Measurements from ENCODE around the gene GPATCH8. TPM values are rescaled to one million over a fixed set of nuclear protein-coding genes. Genes with fewer than 3 reads are reported as not detected.
A peak's percentile ranks its signal among the peaks of the same experiment; 100 is the strongest.

The GPATCH8 gene
- total RNA-seq, 1 donor = 29.4 TPM

DNA sequence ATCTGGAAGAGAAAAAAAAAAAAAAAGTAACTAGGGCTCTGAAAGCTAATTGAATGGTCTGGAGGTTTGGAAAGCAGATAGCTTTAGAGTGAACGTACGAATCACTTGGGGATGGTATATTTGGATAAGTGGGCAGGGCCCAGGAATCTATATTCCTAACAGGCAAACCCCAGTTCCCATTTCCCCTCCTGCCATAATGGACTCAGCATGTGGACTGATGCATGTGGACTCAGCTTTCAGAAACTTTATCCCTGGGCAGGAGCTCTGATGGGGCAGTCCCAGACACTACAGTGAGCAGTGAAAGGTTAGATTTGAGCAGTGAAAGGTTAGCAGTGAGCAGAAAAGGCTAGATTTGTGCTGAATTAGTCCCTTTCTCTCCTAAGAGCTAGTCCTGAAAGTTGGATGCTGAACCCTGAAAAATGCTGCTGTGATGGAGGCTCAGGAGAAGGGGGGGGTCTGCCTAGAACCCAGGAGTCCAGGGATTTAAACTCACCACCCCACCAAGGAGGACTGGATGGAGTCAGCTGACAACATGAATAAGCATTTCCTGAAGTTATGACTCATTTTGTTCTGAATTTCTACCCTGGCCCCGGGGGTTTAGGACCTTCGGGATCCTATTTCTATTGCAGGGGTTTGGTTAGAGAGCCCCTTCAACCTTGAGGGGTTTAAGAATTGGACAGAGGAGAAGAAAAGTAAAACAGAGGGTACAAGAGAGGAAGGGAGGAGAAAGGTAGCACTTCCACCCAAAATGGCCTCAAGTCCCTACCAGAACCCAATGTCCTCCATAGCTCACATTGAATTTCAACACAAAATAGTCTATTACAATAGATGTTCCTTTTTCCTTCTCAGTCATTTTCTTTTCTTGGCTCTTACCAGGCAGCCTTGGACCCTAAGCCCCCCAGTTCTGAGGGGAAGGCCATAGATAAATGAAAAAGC is 43.7 kb upstream of the GPATCH8 start:
- TF ChIP-seq, protein P1, sequence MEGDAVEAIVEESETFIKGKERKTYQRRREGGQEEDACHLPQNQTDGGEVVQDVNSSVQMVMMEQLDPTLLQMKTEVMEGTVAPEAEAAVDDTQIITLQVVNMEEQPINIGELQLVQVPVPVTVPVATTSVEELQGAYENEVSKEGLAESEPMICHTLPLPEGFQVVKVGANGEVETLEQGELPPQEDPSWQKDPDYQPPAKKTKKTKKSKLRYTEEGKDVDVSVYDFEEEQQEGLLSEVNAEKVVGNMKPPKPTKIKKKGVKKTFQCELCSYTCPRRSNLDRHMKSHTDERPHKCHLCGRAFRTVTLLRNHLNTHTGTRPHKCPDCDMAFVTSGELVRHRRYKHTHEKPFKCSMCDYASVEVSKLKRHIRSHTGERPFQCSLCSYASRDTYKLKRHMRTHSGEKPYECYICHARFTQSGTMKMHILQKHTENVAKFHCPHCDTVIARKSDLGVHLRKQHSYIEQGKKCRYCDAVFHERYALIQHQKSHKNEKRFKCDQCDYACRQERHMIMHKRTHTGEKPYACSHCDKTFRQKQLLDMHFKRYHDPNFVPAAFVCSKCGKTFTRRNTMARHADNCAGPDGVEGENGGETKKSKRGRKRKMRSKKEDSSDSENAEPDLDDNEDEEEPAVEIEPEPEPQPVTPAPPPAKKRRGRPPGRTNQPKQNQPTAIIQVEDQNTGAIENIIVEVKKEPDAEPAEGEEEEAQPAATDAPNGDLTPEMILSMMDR (IDR thresholded peaks at IDR 0.05; ENCODE audit: insufficient read depth, low read length) = no peak
- peak; percentile 66 for DNase-seq (ENCODE audit: low read depth)
- no peak overlapping the region for H3K4me3 ChIP-seq (ENCODE audit: low read depth, low read length)

DNA sequence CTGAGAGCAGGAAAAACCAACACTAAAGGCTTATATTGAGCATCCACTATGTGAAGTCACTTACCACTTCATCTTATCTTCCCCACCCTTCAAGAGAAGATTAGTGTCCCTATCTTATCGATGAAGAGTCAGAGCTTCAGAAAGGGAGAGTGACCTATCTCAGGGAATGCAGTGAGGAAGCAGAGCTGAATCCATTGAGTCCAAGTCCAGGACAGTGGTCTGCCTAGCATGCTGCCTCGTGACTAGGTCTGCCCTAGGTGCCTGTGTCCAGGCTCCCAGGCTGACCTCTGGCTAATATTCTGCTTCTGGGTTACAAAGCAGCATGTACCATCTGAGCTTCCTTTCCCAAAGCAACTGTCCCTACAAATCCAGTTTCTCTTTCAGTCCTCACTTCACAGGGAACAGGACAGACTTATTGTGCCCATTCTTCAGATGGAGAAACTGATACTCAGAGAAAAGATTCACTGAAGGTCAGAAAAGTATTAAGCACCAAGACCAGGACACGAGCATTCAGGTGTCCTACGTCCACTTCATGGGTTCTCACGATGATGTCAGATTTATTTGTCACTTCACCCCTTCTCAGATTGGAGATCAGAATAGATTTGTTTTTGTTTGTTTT is 40.8 kb upstream of the GPATCH8 start:
- no peak overlapping the region for H3K4me3 ChIP-seq (ENCODE audit: low read depth, low read length)
- DNase-seq (ENCODE audit: low read depth) = no peak
- TF ChIP-seq, protein P1 (IDR thresholded peaks at IDR 0.05; ENCODE audit: insufficient read depth, low read length) = no peak

DNA sequence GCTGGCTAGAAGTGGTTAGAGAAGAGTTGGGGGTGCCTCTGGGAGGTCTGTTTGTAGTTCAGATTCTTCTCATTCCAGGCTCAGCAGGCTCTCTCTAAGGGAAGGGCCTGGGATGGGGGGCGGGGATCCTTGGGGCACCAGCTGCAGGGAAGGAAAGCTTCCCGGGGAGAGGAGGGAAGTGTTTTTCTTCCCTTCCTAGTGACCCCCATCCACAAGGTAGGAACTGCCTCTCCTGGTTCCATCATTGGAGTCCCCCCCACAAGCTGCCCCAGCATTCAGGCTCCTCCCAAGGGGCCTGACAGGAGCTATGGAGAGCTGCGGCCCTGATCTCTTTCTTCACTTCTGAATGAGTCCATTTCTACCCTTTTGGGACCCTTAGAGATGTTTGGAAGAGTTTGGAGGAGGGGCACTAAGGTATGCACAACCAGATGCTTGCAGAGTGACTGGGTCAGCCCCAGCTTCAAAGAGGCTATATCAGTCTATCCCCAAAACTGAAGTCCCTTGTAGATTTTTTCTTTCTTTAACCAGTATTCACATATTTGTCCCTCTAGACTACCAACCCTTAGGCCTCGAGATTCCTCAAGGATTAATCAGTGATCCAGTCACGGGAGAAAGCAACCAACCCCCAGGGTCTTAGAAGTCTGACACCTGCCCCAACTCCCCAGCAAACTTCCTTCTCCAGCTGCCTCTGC is 40.2 kb upstream of the GPATCH8 start:
- no peak overlapping the region for H3K4me3 ChIP-seq (ENCODE audit: low read depth, low read length)
- TF ChIP-seq, protein P1 (IDR thresholded peaks at IDR 0.05; ENCODE audit: insufficient read depth, low read length) = no peak
- peak; percentile 83 for DNase-seq (ENCODE audit: low read depth)

DNA sequence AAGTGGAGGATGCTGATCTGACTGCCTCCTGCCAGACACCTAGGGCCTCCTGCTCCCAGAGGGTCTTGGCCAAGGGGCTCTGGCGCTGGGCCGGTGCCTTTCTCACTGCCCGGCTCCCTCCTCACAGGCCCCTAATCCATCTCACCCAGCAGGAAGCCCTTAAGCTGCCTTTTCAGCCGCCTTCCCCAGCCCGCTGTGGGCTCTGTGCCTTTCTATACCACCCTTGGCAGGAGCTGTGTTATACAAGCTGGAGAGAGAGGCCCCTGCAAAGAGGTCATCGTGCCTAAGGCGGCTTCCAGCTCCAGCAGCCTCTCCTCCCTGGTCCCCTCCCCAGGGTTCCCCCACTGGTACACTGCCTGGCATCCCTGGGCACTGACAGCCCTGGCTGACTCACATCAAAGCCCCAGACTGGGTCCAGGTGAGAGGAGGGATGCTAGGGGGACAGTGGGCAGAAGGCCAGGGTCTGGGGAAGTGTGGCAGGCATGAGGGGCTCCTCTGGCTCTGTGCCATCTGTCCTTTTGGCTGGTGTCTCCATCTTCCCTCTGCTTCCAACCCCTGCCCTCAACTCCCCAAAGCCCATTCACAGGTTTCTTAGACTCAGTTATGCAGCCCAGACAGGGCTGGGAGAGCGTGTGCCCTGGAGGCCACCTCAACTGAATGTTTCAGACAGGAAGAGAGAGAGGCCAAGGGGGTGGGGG is 38.8 kb upstream of the GPATCH8 start:
- TF ChIP-seq, protein P1 (IDR thresholded peaks at IDR 0.05; ENCODE audit: insufficient read depth, low read length) = no peak
- no peak overlapping the region for H3K4me3 ChIP-seq (ENCODE audit: low read depth, low read length)
- no peak for DNase-seq (ENCODE audit: low read depth)

DNA sequence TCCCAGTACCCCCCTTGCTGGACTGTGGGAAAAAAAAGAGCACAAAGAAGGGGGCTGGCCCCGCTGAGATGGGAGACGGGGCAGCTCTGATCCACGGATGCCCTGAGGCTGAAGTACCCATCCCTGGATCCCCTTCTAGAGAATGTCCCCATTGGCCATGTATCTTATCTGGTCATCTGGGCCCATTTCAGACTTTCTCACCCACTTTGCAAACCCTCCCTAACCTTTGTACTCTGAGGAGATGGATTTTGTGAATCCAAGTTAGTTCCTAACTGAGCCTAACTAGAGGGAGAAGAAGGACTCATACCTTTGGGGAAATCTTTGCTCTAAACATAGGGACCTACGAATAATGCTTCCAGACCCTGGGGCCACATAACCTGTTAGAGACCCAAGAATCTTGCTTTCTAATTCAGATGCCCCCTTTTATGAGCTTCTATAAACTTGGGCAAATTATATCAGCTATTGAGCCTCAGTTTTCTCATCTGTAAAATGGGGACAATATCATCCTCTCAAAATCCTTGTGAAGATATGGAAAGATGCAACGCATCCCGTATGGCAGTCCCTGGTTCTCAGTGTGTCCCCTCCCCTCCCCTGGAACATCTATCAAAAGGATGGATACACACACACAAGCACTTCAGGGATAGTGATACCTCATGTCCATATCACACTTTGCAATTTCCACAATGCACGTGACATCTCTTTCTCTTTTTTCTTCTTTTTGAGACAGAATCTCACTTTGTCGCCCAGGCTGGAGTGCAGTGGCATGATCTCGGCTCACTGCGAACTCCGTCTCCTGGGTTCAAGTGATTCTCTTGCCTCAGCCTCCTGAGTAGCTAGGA is 37.3 kb upstream of the GPATCH8 start:
- DNase-seq (ENCODE audit: low read depth) = no peak
- H3K4me3 ChIP-seq (ENCODE audit: low read depth, low read length) = no peak overlapping the region
- TF ChIP-seq, protein P1 (IDR thresholded peaks at IDR 0.05; ENCODE audit: insufficient read depth, low read length) = no peak

Data from fibroblast of the aortic adventitia (primary cell).